Activated T-cell treated with anti-CD3 and anti-CD28 coated beads, Interleukin-2, amount 50 U/mL, for 72 hours (primary cell): ENCODE results near the gene LEMD2. TPM values are rescaled to one million over a fixed set of nuclear protein-coding genes. Genes with fewer than 3 reads are reported as not detected.
A peak's percentile ranks its signal among the peaks of the same experiment; 100 is the strongest.
"Not testable (repeated sequence)": the region's sequence is repeated elsewhere in the genome, so short reads cannot be mapped to it uniquely, and the experiment has no call there.

ENCODE experiments used
- ATAC-seq, 2 donors: fragments of 150-1000 bp; cut with Tn5 transposase; replicated peaks in 1 of 2; 2 replicates each; pipeline ENCODE4 v1.10.0; 2021; ENCODE audit warnings: moderate library complexity in 2 of 2, mild to moderate bottlenecking in 1 of 2
- DNase-seq, 2 donors: peaks; one replicate each; pipeline ENCODE4 v3.0.0; 2021 to 2022; ENCODE audit warnings: mixed read lengths in 1 of 2
- H3K27ac Mint-ChIP-seq: one replicate; pipeline ENCODE4 v1.8.0; 2022; ENCODE audit warnings: mild to moderate bottlenecking, moderate library complexity, mixed read lengths
- H3K27me3 Mint-ChIP-seq: one replicate; pipeline ENCODE4 v1.8.0; 2022; ENCODE audit warnings: low read depth, mixed read lengths
- H3K36me3 Mint-ChIP-seq, 2 donors: one replicate each; pipeline ENCODE4 v1.8.0; 2022; ENCODE audit warnings: mixed read lengths in 2 of 2, mild to moderate bottlenecking in 1 of 2; ENCODE audit not compliant: insufficient read depth in 2 of 2
- H3K4me1 Mint-ChIP-seq: one replicate; pipeline ENCODE4 v1.8.0; 2022; ENCODE audit warnings: low read depth, mixed read lengths
- H3K4me3 Mint-ChIP-seq, 2 donors: one replicate each; pipeline ENCODE4 v1.8.0; 2022; ENCODE audit warnings: mild to moderate bottlenecking in 2 of 2, mixed read lengths in 2 of 2, moderate library complexity in 2 of 2
- H3K9me3 Mint-ChIP-seq, 2 donors: one replicate each; pipeline ENCODE4 v1.8.0; 2022; ENCODE audit warnings: mixed read lengths in 2 of 2
- total RNA-seq, 2 donors: library from RNA; stranded (reverse); gene quantifications; one replicate each; pipeline ENCODE4 v1.2.3, GENCODE V29; 2022

Gene LEMD2
- 10 to 100 TPM; 76.4 to 93.8 TPM for total RNA-seq

GRCh38 chr6:33788694-33789549 lies at the start of gene LEMD2:
LEMD2 (minus strand) TSS chr6:33789130; CDS start chr6:33789116, 14 bp downstream.
- Mint-ChIP-seq H3K4me3 (peak within 1 kb of the TSS; percentile 87 to 97), H3K9me3 (peaks cover 0 to 1% of the 10 kb centered on the region in 2 donors), H3K4me1 (peaks cover 51% of the 10 kb centered on the region), H3K27ac (peak within 1 kb of the TSS; percentile 86), H3K27me3 (no peaks in the 10 kb centered on the region), H3K36me3 (peaks cover 3 to 8% of the 10 kb centered on the region in 2 donors)
- DNase-seq (peak; percentile 94 to 96), ATAC-seq (peak; percentile 86 to 88)

GRCh38 chr6:33837971-33838665 lies 49.2 kb upstream of the LEMD2 start:
- Mint-ChIP-seq H3K9me3 (peaks cover 0 to 1% of the 10 kb centered on the region in 2 donors), H3K4me1 (peaks cover 21% of the 10 kb centered on the region)

GRCh38 chr6:33836806-33837469 lies 48.0 kb upstream of the LEMD2 start:
- H3K4me1 Mint-ChIP-seq, result peaks cover 21% of the 10 kb centered on the region
- peaks cover 0 to 1% of the 10 kb centered on the region in 2 donors for H3K9me3 Mint-ChIP-seq
- no peaks in the 10 kb centered on the region for H3K36me3 Mint-ChIP-seq
- peaks cover 14% of the 10 kb centered on the region for H3K27me3 Mint-ChIP-seq
- no peak overlapping the region for H3K27ac Mint-ChIP-seq
- H3K4me3 Mint-ChIP-seq, result no peak overlapping the region
- DNase-seq (no peak), ATAC-seq (no peak)

More at GRCh38 chr6:33837971-33838665, 49.2 kb upstream of the LEMD2 start:
- no peaks in the 10 kb centered on the region for H3K36me3 Mint-ChIP-seq
- no peak for ATAC-seq
- H3K27ac Mint-ChIP-seq, result no peak overlapping the region
- DNase-seq, result no peak
- peaks cover 14% of the 10 kb centered on the region for H3K27me3 Mint-ChIP-seq
- H3K4me3 Mint-ChIP-seq, result no peak overlapping the region

GRCh38 chr6:33834401-33835392 lies 45.8 kb upstream of the LEMD2 start:
- peaks cover 14% of the 10 kb centered on the region for H3K27me3 Mint-ChIP-seq
- DNase-seq, result no peak
- ATAC-seq, result no peak
- H3K9me3 Mint-ChIP-seq, result peaks cover 0 to 1% of the 10 kb centered on the region in 2 donors
- no peak overlapping the region for H3K27ac Mint-ChIP-seq
- H3K4me1 Mint-ChIP-seq, result peaks cover 8% of the 10 kb centered on the region
- no peaks in the 10 kb centered on the region for H3K36me3 Mint-ChIP-seq
- no peak overlapping the region for H3K4me3 Mint-ChIP-seq

- no peak for DNase-seq
- Mint-ChIP-seq H3K36me3 (no peaks in the 10 kb centered on the region), H3K27me3 (peaks cover 14% of the 10 kb centered on the region), H3K9me3 (peaks cover 0 to 1% of the 10 kb centered on the region in 2 donors), H3K27ac (no peak overlapping the region), H3K4me1 (no peaks in the 10 kb centered on the region), H3K4me3 (no peak overlapping the region)
- no peak for ATAC-seq
Measured at GRCh38 chr6:33833599-33833998, 44.7 kb upstream of the LEMD2 start.

GRCh38 chr6:33832831-33833230 lies 43.9 kb upstream of the LEMD2 start:
- not testable (repeated sequence) for H3K4me1 Mint-ChIP-seq, H3K36me3 Mint-ChIP-seq, H3K27ac Mint-ChIP-seq, H3K4me3 Mint-ChIP-seq, H3K9me3 Mint-ChIP-seq, H3K27me3 Mint-ChIP-seq, DNase-seq, ATAC-seq

- not testable (repeated sequence) for H3K27ac Mint-ChIP-seq, ATAC-seq, H3K36me3 Mint-ChIP-seq, H3K27me3 Mint-ChIP-seq, H3K9me3 Mint-ChIP-seq, DNase-seq, H3K4me1 Mint-ChIP-seq, H3K4me3 Mint-ChIP-seq
Measured at GRCh38 chr6:33831725-33832124, 42.8 kb upstream of the LEMD2 start.

GRCh38 chr6:33830635-33831240 lies 41.8 kb upstream of the LEMD2 start:
- Mint-ChIP-seq H3K27me3 (no peaks in the 10 kb centered on the region), H3K27ac (no peak overlapping the region), H3K9me3 (no peaks in the 10 kb centered on the region), H3K36me3 (no peaks in the 10 kb centered on the region), H3K4me3 (no peak overlapping the region), H3K4me1 (no peaks in the 10 kb centered on the region)
- DNase-seq (no peak), ATAC-seq (no peak)

- no peaks in the 10 kb centered on the region for H3K4me1 Mint-ChIP-seq
- H3K27me3 Mint-ChIP-seq, result no peaks in the 10 kb centered on the region
- no peak overlapping the region for H3K27ac Mint-ChIP-seq
- H3K36me3 Mint-ChIP-seq, result no peaks in the 10 kb centered on the region
- H3K4me3 Mint-ChIP-seq, result no peak overlapping the region
- H3K9me3 Mint-ChIP-seq, result no peaks in the 10 kb centered on the region
- ATAC-seq (no peak), DNase-seq (no peak)
Measured at GRCh38 chr6:33828764-33829731, 40.1 kb upstream of the LEMD2 start.

GRCh38 chr6:33828452-33828763 lies 39.5 kb upstream of the LEMD2 start:
- DNase-seq, result no peak
- no peak overlapping the region for H3K27ac Mint-ChIP-seq
- no peaks in the 10 kb centered on the region for H3K9me3 Mint-ChIP-seq
- no peaks in the 10 kb centered on the region for H3K27me3 Mint-ChIP-seq
- no peak for ATAC-seq
- H3K36me3 Mint-ChIP-seq, result no peaks in the 10 kb centered on the region
- no peaks in the 10 kb centered on the region for H3K4me1 Mint-ChIP-seq
- H3K4me3 Mint-ChIP-seq, result no peak overlapping the region
